PC-9 (cell line): Measurements from ENCODE around the gene CCDC81. TPM values are rescaled to one million over a fixed set of nuclear protein-coding genes. Genes with fewer than 3 reads are reported as not detected.

ENCODE experiments used
- BruUV-seq: library from RNA; stranded (reverse); fragments of 400-500 nt; replicated peaks from 2 replicates; lab custom pipeline; 2021; lab: Mats Ljungman, UMichigan
- CTCF ChIA-PET: fragments of 300-600 bp; sonication (Branson Sonifier 250); formaldehyde crosslinking; loops from one replicate; lab custom pipeline; 2022; ENCODE audit warnings: antibody characterized with exemption; lab: Charles Lee
- POLR2A ChIA-PET: fragments of 300-600 bp; sonication (Branson Sonifier 250); formaldehyde crosslinking; loops from one replicate; lab custom pipeline; 2022; ENCODE audit warnings: antibody characterized with exemption; ENCODE audit not compliant: unreplicated experiment; lab: Charles Lee
- DNase-seq, 2 experiments: peaks; one replicate each; pipeline versions ENCODE4 v3.0.0 to v3.0.0-alpha.2; 2015 to 2022; ENCODE audit warnings: mixed read lengths in 1 of 2
- H2AFZ ChIP-seq: fragments of 200-600 bp; sonication (generic); 2 replicates; pipeline ENCODE4 v1.8.1; 2017; ENCODE audit warnings: antibody characterized with exemption
- H3F3A ChIP-seq: fragments of 200-600 bp; sonication (generic); 2 replicates; pipeline ENCODE4 v1.8.1; 2017; ENCODE audit warnings: antibody characterized with exemption, mild to moderate bottlenecking, low read depth; ENCODE audit not compliant: insufficient read depth
- H3K27ac ChIP-seq: fragments of 200-600 bp; sonication (generic); 2 replicates; pipeline ENCODE4 v1.6.1; 2016; ENCODE audit warnings: mixed run types
- H3K27me3 ChIP-seq: fragments of 200-600 bp; sonication (generic); 2 replicates; pipeline ENCODE4 v1.6.1; 2016; ENCODE audit warnings: low read depth, mixed run types; ENCODE audit not compliant: insufficient read depth
- H3K36me3 ChIP-seq: fragments of 200-600 bp; sonication (generic); 2 replicates; pipeline ENCODE4 v1.6.1; 2016; ENCODE audit warnings: low read depth, mixed run types
- H3K4me1 ChIP-seq: fragments of 200-600 bp; sonication (generic); replicated peaks from 2 replicates; pipeline ENCODE4 v1.6.1; 2016; ENCODE audit warnings: mixed run types; ENCODE audit not compliant: insufficient read depth
- H3K4me2 ChIP-seq: fragments of 200-600 bp; sonication (generic); 2 replicates; pipeline ENCODE4 v1.6.1; 2017; ENCODE audit warnings: mixed run types
- H3K4me3 ChIP-seq: fragments of 200-600 bp; sonication (generic); 2 replicates; pipeline ENCODE4 v1.6.1; 2016; ENCODE audit warnings: mixed run types
- H3K79me2 ChIP-seq: fragments of 200-600 bp; sonication (generic); 2 replicates; pipeline ENCODE4 v1.6.1; 2017; ENCODE audit warnings: low read depth, mixed run types
- H3K9me2 ChIP-seq: fragments of 200-600 bp; sonication (generic); 2 replicates; pipeline ENCODE4 v1.8.1; 2017; ENCODE audit warnings: mild to moderate bottlenecking; ENCODE audit not compliant: insufficient read depth
- H3K9me3 ChIP-seq: fragments of 200-600 bp; sonication (generic); 2 replicates; pipeline ENCODE4 v1.8.1; 2016; ENCODE audit warnings: low read depth; ENCODE audit not compliant: insufficient read depth
- H4K20me1 ChIP-seq: fragments of 200-600 bp; sonication (generic); 2 replicates; pipeline ENCODE4 v1.8.1; 2017; ENCODE audit not compliant: insufficient read depth
- EZH2 ChIP-seq: fragments of 200-600 bp; sonication (generic); IDR thresholded peaks from 2 replicates; pipeline ENCODE4 v1.8.0; 2017; ENCODE audit warnings: antibody characterized with exemption, low read depth
- intact Hi-C: fragments of 100-400 bp; cut with micrococcal nuclease; formaldehyde crosslinking; loops from one replicate; pipeline ENCODE4 v1.10.0; 2022; ENCODE audit not compliant: unreplicated experiment
- total RNA-seq: library from RNA; stranded (reverse); gene quantifications from 2 replicates; pipeline ENCODE4 v1.2.3, GENCODE V29; 2021
- TF ChIP-seq, protein P1 (sequence below): fragments of 200-600 bp; sonication (generic); conservative IDR thresholded peaks from 2 replicates; pipeline ENCODE4 v1.6.1; 2017; ENCODE audit warnings: mixed run types, antibody characterized with exemption, mild to moderate bottlenecking, moderate library complexity

The CCDC81 gene
- total RNA-seq, 1 experiment from 2014 or later, result 0.65 TPM

DNA sequence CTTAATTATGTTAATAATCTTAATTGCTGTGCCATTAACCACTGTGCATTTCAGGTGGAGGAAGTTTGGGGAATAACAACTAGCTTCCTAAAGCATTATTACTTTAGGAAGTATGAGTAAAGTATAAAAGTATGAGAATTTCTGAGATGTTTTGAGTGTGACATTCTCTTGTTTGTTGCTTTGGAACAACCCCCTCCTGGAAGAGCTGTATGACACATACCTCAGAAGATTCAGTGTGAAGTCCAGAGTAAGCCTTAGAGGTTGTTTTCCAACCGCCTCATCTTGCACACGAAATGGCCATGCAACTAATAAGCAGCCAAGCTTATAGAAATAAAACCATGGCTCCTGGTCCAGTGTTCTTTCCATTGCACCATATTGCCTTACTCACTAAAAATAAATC is 21.7 kb downstream of the CCDC81 start:
- BruUV-seq, result no TSS peak
- Histone ChIP-seq H3K4me2 (no peak overlapping the region), H3K4me1 (no peaks in the 10 kb centered on the region), H3K4me3 (no peak overlapping the region), H3K9me2 (no peaks in the 10 kb centered on the region), H3K79me2 (no peaks in the 10 kb centered on the region), H4K20me1 (no peaks in the 10 kb centered on the region; the same call in 1 of the 2 replicates), H2AFZ (no peak overlapping the region), H3K27ac (no peak overlapping the region), H3K27me3 (no peaks in the 10 kb centered on the region), H3F3A (no peaks in the 10 kb centered on the region), H3K36me3 (no peaks in the 10 kb centered on the region), H3K9me3 (no peaks in the 10 kb centered on the region)
- intact Hi-C loops, result no loop called here
- TF ChIP-seq EZH2, result no peak
- TF ChIP-seq, protein P1, sequence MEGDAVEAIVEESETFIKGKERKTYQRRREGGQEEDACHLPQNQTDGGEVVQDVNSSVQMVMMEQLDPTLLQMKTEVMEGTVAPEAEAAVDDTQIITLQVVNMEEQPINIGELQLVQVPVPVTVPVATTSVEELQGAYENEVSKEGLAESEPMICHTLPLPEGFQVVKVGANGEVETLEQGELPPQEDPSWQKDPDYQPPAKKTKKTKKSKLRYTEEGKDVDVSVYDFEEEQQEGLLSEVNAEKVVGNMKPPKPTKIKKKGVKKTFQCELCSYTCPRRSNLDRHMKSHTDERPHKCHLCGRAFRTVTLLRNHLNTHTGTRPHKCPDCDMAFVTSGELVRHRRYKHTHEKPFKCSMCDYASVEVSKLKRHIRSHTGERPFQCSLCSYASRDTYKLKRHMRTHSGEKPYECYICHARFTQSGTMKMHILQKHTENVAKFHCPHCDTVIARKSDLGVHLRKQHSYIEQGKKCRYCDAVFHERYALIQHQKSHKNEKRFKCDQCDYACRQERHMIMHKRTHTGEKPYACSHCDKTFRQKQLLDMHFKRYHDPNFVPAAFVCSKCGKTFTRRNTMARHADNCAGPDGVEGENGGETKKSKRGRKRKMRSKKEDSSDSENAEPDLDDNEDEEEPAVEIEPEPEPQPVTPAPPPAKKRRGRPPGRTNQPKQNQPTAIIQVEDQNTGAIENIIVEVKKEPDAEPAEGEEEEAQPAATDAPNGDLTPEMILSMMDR, result no peak
- no peak for DNase-seq
- CTCF ChIA-PET, result no interaction called here
- POLR2A ChIA-PET, result no interaction called here

DNA sequence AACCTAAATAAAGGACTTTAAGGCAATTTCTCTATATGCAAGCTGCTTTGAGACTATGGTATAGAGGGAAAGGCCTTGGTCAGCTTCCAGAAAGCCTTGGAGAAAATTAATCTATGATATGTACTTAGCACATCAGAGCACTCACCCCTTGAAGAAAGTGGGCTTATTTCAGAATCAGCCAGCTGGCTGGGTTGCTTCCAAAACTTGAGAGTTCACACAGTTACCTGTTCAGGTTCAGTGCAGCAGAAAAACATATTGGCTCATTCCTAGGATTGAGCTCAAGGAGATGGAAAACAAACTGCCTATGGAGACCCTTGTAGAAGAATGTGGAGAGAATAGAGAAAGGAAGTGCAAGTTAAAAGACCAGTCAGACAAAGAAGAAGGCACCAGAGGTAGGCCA is 22.7 kb downstream of the CCDC81 start:
- H2AFZ ChIP-seq, result no peak overlapping the region
- no peaks in the 10 kb centered on the region for H3K36me3 ChIP-seq
- H3K27me3 ChIP-seq, result no peaks in the 10 kb centered on the region
- TF ChIP-seq EZH2, result no peak
- TF ChIP-seq, protein P1, result no peak
- H3F3A ChIP-seq, result no peaks in the 10 kb centered on the region
- CTCF ChIA-PET, result no interaction called here
- no peaks in the 10 kb centered on the region for H3K79me2 ChIP-seq
- no peaks in the 10 kb centered on the region for H3K9me3 ChIP-seq
- H3K27ac ChIP-seq, result no peak overlapping the region
- no peaks in the 10 kb centered on the region for H3K9me2 ChIP-seq
- no peak for DNase-seq
- no peak overlapping the region for H3K4me2 ChIP-seq
- no peak overlapping the region for H3K4me3 ChIP-seq
- POLR2A ChIA-PET, result no interaction called here
- no peaks in the 10 kb centered on the region for H4K20me1 ChIP-seq
- H3K4me1 ChIP-seq, result no peaks in the 10 kb centered on the region
- BruUV-seq, result no TSS peak
- intact Hi-C loops, result no loop called here

DNA sequence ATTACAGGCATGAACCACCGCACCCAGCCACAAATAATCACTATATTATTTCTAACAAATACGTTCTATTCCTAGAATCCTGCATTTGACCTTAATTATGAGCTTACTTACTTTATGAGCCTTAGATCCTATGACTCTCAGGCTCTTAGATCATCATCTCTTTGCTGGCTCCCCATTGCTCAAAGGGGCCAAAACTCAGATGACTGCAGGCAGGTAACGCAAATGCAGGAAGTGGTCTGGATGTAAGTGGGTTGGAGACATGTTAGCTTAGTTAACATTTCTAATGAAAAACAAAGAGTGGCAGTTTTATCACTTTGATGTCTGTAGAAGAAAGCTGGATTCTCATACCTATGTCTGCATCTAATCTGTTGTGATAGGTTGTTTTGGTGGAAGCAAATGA is 23.4 kb downstream of the CCDC81 start:
- Histone ChIP-seq H3K27ac (no peak overlapping the region), H2AFZ (no peak overlapping the region), H3K79me2 (no peaks in the 10 kb centered on the region), H3K36me3 (no peaks in the 10 kb centered on the region), H3K4me3 (no peak overlapping the region), H3K4me1 (no peaks in the 10 kb centered on the region), H3K9me2 (no peaks in the 10 kb centered on the region), H3K9me3 (no peaks in the 10 kb centered on the region), H4K20me1 (no peaks in the 10 kb centered on the region), H3F3A (no peaks in the 10 kb centered on the region), H3K27me3 (no peaks in the 10 kb centered on the region), H3K4me2 (no peak overlapping the region)
- intact Hi-C loops, result no loop called here
- TF ChIP-seq EZH2, result no peak
- ChIA-PET CTCF (no interaction called here), POLR2A (no interaction called here)
- no TSS peak for BruUV-seq
- DNase-seq, result no peak

DNA sequence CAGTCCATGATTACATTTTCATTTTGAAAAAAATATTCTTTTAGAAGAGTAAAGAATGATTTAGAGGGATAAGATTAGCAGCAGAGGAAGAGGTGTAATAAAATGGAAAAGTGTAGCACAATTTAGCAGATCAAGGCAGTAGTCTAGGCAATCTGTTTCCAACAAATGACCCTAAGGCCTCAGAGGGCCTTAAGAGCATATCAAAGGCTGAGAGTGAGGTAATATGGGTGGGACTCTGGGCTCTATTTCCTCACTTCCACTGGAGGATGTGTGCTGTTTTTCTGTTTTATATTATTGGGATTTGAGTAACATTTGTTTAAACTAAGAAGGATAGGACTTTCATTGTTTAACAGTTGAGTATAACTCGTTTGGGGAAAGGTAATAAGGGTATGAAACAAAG is 28.8 kb downstream of the CCDC81 start:
- Histone ChIP-seq H3K79me2 (no peaks in the 10 kb centered on the region), H3K4me3 (no peak overlapping the region), H3K9me2 (0 out of 2 replicates have a peak, but pooled peaks cover 6% of the 10 kb centered on the region), H3K9me3 (no peaks in the 10 kb centered on the region), H4K20me1 (no peaks in the 10 kb centered on the region), H3K4me1 (no peaks in the 10 kb centered on the region), H3K27ac (no peak overlapping the region), H3K4me2 (no peak overlapping the region), H2AFZ (no peak overlapping the region), H3K36me3 (no peaks in the 10 kb centered on the region), H3F3A (no peaks in the 10 kb centered on the region), H3K27me3 (no peaks in the 10 kb centered on the region)
- no peak for TF ChIP-seq EZH2
- TF ChIP-seq, protein P1, result no peak
- intact Hi-C loops, result no loop called here
- no TSS peak for BruUV-seq
- ChIA-PET POLR2A (no interaction called here), CTCF (no interaction called here)
- no peak for DNase-seq
